ENCODE results near the gene GUCY2D. TPM values are rescaled to one million over a fixed set of nuclear protein-coding genes. Genes with fewer than 3 reads are reported as not detected.

The GUCY2D gene
- total RNA-seq, 1 donor from 2014 or later = 2.6 TPM

DNA sequence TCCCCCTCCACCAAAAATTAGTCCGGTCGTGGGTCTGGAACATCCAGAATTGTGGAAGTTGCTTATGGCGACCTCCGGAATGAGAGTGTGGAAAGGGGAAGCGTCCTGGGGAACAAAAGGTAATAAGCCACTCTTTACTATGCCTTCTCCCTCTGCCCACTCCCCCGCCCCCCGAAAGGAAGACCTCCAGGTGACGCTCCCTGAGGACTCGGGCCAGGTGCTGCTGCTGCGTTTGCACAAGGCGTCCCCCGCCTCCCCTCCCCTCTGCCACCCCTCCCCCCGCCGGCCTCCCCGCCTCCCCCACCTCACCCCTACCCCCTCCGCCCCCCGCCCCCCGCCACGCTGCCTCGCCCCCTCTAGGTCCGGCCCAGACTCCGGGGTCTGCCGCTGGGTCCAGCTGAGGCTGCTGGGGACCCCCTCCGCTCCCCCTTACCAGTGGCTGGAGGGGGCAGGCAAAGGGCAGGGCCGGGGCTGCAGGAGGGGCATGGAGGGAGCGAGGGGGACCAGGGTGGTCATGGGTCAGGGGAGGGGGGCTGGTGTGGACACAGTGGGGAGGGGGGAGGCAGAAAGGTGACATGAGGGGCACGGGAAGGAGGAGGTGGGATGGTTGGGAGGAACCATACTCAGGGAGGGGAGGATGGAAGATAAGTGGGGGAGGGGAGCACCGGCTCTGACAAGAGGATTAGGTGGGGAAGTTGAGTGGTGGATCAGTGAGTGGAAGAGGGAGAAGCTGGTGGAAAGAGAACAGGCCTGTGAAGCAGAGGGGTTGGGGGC is 61.5 kb downstream of the GUCY2D start:
- Histone ChIP-seq H3K4me3 (no peak overlapping the region), H3K27me3 (peaks cover 39% of the 10 kb centered on the region), H3K36me3 (no peaks in the 10 kb centered on the region), H3K9me3 (no peaks in the 10 kb centered on the region), H3K27ac (no peak overlapping the region), H3K4me1 (peaks cover 7% of the 10 kb centered on the region)
- TF ChIP-seq CTCF (IDR thresholded peaks at IDR 0.05) = no peak
- intact Hi-C loops (cut with DNase I) = no loop called here
- ATAC-seq (no peak), DNase-seq (peak; percentile 59)

- Histone ChIP-seq H3K4me1 (peaks cover 14% of the 10 kb centered on the region), H3K36me3 (no peaks in the 10 kb centered on the region), H3K27ac (no peak overlapping the region), H3K4me3 (no peak overlapping the region), H3K27me3 (peaks cover 32% of the 10 kb centered on the region), H3K9me3 (no peaks in the 10 kb centered on the region)
- DNase-seq = peak; percentile 59
- ATAC-seq = no peak
- intact Hi-C loops (cut with DNase I) = no loop called here
- no peak for TF ChIP-seq CTCF (IDR thresholded peaks at IDR 0.05)
Observed at GRCh38 chr17:8064561-8065019, 62.2 kb downstream of the GUCY2D start.

DNA sequence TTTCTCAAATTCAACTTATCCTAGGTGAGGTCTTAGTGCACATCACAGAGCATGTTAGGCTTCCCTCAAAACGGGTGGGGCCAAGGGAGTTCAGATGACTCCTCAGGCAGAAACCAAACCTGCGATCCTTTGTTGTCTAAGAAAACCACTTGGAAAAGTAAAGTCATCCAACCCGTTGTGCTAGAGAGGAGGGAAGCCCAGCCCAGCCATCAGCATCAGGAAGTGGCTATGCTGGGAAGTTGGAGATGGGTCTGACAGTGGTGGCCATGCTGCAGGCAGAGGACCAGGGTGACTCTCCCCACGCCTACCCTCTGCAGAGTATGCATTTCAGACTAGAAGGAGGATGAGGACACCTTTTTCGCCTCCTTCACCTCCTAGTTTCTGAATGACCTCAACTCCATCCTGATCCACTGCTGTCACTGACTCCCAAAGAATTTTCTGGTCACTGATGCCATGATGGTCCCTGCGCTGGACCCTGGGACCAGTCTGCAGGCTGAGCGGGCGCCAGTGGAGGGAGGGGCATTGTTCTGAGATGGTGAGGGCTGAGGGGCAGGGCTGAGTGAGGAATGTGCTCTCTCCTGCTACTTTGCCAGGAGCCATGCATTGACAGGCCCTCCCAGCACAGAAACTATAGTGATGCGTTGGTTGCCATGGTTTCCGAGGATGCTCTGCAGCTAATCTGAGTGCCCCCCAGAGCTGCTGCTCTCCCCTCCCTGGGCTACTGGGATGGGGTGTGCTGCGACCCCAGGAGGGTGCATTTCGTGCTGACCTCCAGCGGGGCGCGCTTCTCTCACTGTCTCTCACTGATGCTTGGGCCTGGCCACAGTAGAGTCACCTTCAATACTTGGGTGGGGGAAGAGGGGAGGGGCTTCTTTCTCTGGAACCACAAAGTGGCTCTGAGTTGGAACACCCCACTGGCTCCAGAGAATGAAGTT is 64.7 kb downstream of the GUCY2D start:
- Histone ChIP-seq H3K4me3 (no peak overlapping the region), H3K4me1 (peaks cover 17% of the 10 kb centered on the region), H3K9me3 (no peaks in the 10 kb centered on the region), H3K36me3 (no peaks in the 10 kb centered on the region), H3K27me3 (peaks cover 16% of the 10 kb centered on the region), H3K27ac (no peak overlapping the region)
- intact Hi-C loops (cut with DNase I) = no loop called here
- no peak for ATAC-seq
- TF ChIP-seq CTCF (IDR thresholded peaks at IDR 0.05) = no peak
- peak; percentile 55 for DNase-seq

- intact Hi-C loops (cut with DNase I) = no loop called here
- ATAC-seq = no peak
Observed at GRCh38 chr17:8067806-8068205, 65.4 kb downstream of the GUCY2D start.

More at GRCh38 chr17:8067806-8068205, 65.4 kb downstream of the GUCY2D start:
- no peak overlapping the region for H3K4me3 ChIP-seq
- H3K27ac ChIP-seq = no peak overlapping the region
- H3K36me3 ChIP-seq = no peaks in the 10 kb centered on the region
- H3K9me3 ChIP-seq = no peaks in the 10 kb centered on the region
- H3K4me1 ChIP-seq = peaks cover 19% of the 10 kb centered on the region
- H3K27me3 ChIP-seq = peaks cover 18% of the 10 kb centered on the region
- DNase-seq = peak; percentile 56
- no peak for TF ChIP-seq CTCF (IDR thresholded peaks at IDR 0.05)

Measured in upper lobe of right lung (tissue), 1 donor.